ENCODE results near the gene BRD4. TPM values are rescaled to one million over a fixed set of nuclear protein-coding genes. Genes with fewer than 3 reads are reported as not detected.
A peak's percentile ranks its signal among the peaks of the same experiment; 100 is the strongest.

Gene BRD4
- polyA plus RNA-seq, 3 donors = 3.7 to 19.2 (median 4.2) TPM

DNA sequence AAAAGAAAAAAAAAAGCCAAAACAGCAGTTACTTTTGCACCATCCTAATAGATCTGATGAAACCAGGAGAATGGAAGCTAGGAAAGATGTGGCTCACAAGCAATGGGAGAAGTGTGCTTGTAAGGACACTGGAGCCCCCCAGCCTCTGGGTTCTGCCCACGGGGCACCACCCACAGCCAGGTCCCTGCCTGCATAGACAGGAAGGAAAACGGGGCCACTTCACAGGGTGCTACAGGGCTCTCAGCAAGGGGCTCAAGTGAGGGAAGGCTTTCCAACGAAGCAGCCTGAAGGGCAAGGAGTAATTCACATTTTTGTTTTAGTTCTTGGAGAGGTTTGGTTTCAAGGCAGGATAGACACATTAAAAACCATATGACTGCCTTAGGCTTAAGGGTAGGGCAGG, 42.7 kb downstream of the BRD4 start:
- Mint-ChIP-seq H3K27me3 (ENCODE audit: low read depth in 3 of 3) (peaks cover 0 to 2% (median 0%) of the 10 kb centered on the region in 3 donors), H3K9me3 (no peaks in the 10 kb centered on the region), H3K27ac (peak overlapping the region in 4 of 7 donors; percentile 21 to 67 (median 60)), H3K4me3 (no peak overlapping the region), H3K36me3 (peaks cover 0 to 7% of the 10 kb centered on the region in 2 donors), H3K4me1 (peaks cover 77% of the 10 kb centered on the region)
- no peak overlapping the region for H3K4me3 ChIP-seq (replicated peaks in 1 of 3; ENCODE audit: low read depth in 2 of 3, low read length in 3 of 3)
- no peak overlapping the region for H3K9ac ChIP-seq (ENCODE audit: insufficient read depth, low read length, poor library complexity, severe bottlenecking)
- TF ChIP-seq CTCF (IDR thresholded peaks at IDR 0.05) = no peak
- DNase-seq = no peak
- no peaks in the 10 kb centered on the region for H3K9me3 ChIP-seq (replicated peaks in 1 of 2; ENCODE audit: control insufficient read depth in 1 of 2, insufficient read depth in 1 of 2, low read length in 2 of 2)
- intact Hi-C loops (cut with micrococcal nuclease) = loop anchor here in 1 of 2 donors (10.0 kb wide), 1 partner anchor 45 kb away; the partner anchor contains the start of gene BRD4
- H3K4me1 ChIP-seq (ENCODE audit: control insufficient read depth in 1 of 2, insufficient read depth in 2 of 2, low read length in 2 of 2) = peaks cover 23 to 39% of the 10 kb centered on the region in 2 donors
- peak overlapping the region in 1 of 2 donors; percentile 43 for H3K27ac ChIP-seq (ENCODE audit: low read depth in 1 of 2, low read length in 2 of 2)
- peaks cover 100% of the 10 kb centered on the region for H4K20me1 ChIP-seq (ENCODE audit: insufficient read depth, low read length)
- peaks cover 100% of the 10 kb centered on the region for H3K79me2 ChIP-seq (ENCODE audit: insufficient read depth, low read length)
- H3K36me3 ChIP-seq (replicated peaks in 1 of 2; ENCODE audit: control insufficient read depth in 1 of 2, insufficient read depth in 2 of 2, low read length in 2 of 2) = no peaks in the 10 kb centered on the region
- no peaks in the 10 kb centered on the region for H3K27me3 ChIP-seq (ENCODE audit: control insufficient read depth in 2 of 2, insufficient read depth in 2 of 2, low read length in 2 of 2)
- no peak overlapping the region for H2AFZ ChIP-seq (ENCODE audit: insufficient read depth, low read depth, low read length, poor library complexity, severe bottlenecking)
- no peak overlapping the region for H3K4me2 ChIP-seq (replicated peaks; ENCODE audit: extremely low read depth, low read length, poor library complexity, severe bottlenecking)
- 17% methylated on average over 2 of the region's 3 CpGs for WGBS (ENCODE audit: insufficient coverage)

GRCh38 chr19:15288146-15288963, 44.0 kb downstream of the BRD4 start:
- peaks cover 100% of the 10 kb centered on the region for H3K79me2 ChIP-seq (ENCODE audit: insufficient read depth, low read length)
- no peak for TF ChIP-seq CTCF (IDR thresholded peaks at IDR 0.05)
- H3K27ac Mint-ChIP-seq = peak overlapping the region in 3 of 7 donors; percentile 21 to 75 (median 64)
- H3K36me3 ChIP-seq (replicated peaks in 1 of 2; ENCODE audit: control insufficient read depth in 1 of 2, insufficient read depth in 2 of 2, low read length in 2 of 2) = no peaks in the 10 kb centered on the region
- H3K4me3 ChIP-seq (replicated peaks in 1 of 3; ENCODE audit: low read depth in 2 of 3, low read length in 3 of 3) = no peak overlapping the region
- peak overlapping the region in 1 of 2 donors; percentile 34 for H3K27ac ChIP-seq (ENCODE audit: low read depth in 1 of 2, low read length in 2 of 2)
- peaks cover 77% of the 10 kb centered on the region for H3K4me1 Mint-ChIP-seq
- peaks cover 0 to 3% (median 2%) of the 10 kb centered on the region in 3 donors for H3K27me3 Mint-ChIP-seq (ENCODE audit: low read depth in 3 of 3)
- no peak overlapping the region for H3K9ac ChIP-seq (ENCODE audit: insufficient read depth, low read length, poor library complexity, severe bottlenecking)
- DNase-seq = no peak
- H2AFZ ChIP-seq (ENCODE audit: insufficient read depth, low read depth, low read length, poor library complexity, severe bottlenecking) = no peak overlapping the region
- H3K36me3 Mint-ChIP-seq = peaks cover 0 to 7% of the 10 kb centered on the region in 2 donors
- no peak overlapping the region for H3K4me2 ChIP-seq (replicated peaks; ENCODE audit: extremely low read depth, low read length, poor library complexity, severe bottlenecking)
- intact Hi-C loops (cut with micrococcal nuclease) = loop anchor here in 1 of 2 donors (10.0 kb wide), 1 partner anchor 46 kb away; the partner anchor contains the start of gene BRD4
- H3K4me1 ChIP-seq (ENCODE audit: control insufficient read depth in 1 of 2, insufficient read depth in 2 of 2, low read length in 2 of 2) = peaks cover 29 to 42% of the 10 kb centered on the region in 2 donors
- WGBS (ENCODE audit: insufficient coverage) = 28% methylated on average over 9 of the region's 14 CpGs
- no peaks in the 10 kb centered on the region for H3K9me3 ChIP-seq (replicated peaks in 1 of 2; ENCODE audit: control insufficient read depth in 1 of 2, insufficient read depth in 1 of 2, low read length in 2 of 2)
- no peak overlapping the region for H3K4me3 Mint-ChIP-seq
- H3K9me3 Mint-ChIP-seq = no peaks in the 10 kb centered on the region
- peaks cover 100% of the 10 kb centered on the region for H4K20me1 ChIP-seq (ENCODE audit: insufficient read depth, low read length)
- H3K27me3 ChIP-seq (ENCODE audit: control insufficient read depth in 2 of 2, insufficient read depth in 2 of 2, low read length in 2 of 2) = no peaks in the 10 kb centered on the region
